ENCODE results near the gene RAD51B.
A peak's percentile ranks its signal among the peaks of the same experiment; 100 is the strongest.

RAD51B gene

GRCh38 chr14:68668028-68668427 lies 848.4 kb downstream of the RAD51B start:
- Histone ChIP-seq H3K27me3 (ENCODE audit: control insufficient read depth in 5 of 5, insufficient read depth in 4 of 5, low read length in 5 of 5) (no peaks in the 10 kb centered on the region), H3K4me3 (ENCODE audit: low read depth in 1 of 5, low read length in 5 of 5) (no peak overlapping the region), H3K4me1 (ENCODE audit: control insufficient read depth in 5 of 5, insufficient read depth in 5 of 5, low read length in 5 of 5) (peaks cover 10 to 84% (median 79%) of the 10 kb centered on the region in 5 donors), H3K27ac (ENCODE audit: low read depth, low read length) (peak overlapping the region; percentile 25), H3K9me3 (ENCODE audit: control insufficient read depth in 5 of 5, low read length in 5 of 5) (no peaks in the 10 kb centered on the region), H3K9ac (ENCODE audit: low read length in 5 of 5) (no peak overlapping the region), H3K36me3 (ENCODE audit: control insufficient read depth in 5 of 5, insufficient read depth in 5 of 5, low read length in 5 of 5) (no peaks in the 10 kb centered on the region)

DNA sequence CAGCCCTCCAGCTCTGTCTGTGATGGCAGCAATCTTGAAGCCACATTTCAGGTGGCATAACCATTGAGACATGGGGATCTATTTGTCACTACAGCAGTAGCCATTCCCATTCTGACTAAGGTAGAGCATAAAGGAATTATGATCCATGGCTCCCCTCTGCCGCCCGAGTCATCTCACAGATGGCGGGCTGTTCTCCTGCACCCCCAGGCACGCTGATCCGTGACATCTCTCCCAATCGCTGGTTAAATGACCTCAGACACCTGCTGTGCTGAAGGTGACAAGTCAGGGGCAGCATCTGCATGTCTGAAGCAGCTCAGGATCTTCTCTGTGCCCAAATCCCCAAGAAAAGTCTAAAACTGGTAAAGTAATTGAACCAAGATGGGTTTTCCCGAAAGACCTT lies 849.0 kb downstream of the RAD51B start:
- no peaks in the 10 kb centered on the region for H3K36me3 ChIP-seq (ENCODE audit: control insufficient read depth in 5 of 5, insufficient read depth in 5 of 5, low read length in 5 of 5)
- H3K4me3 ChIP-seq (ENCODE audit: low read depth in 1 of 5, low read length in 5 of 5): no peak overlapping the region
- peaks cover 10 to 81% (median 79%) of the 10 kb centered on the region in 5 donors for H3K4me1 ChIP-seq (ENCODE audit: control insufficient read depth in 5 of 5, insufficient read depth in 5 of 5, low read length in 5 of 5)
- H3K27me3 ChIP-seq (ENCODE audit: control insufficient read depth in 5 of 5, insufficient read depth in 4 of 5, low read length in 5 of 5): no peaks in the 10 kb centered on the region
- H3K27ac ChIP-seq (ENCODE audit: low read depth, low read length): peak overlapping the region; percentile 69
- no peaks in the 10 kb centered on the region for H3K9me3 ChIP-seq (ENCODE audit: control insufficient read depth in 5 of 5, low read length in 5 of 5)
- H3K9ac ChIP-seq (ENCODE audit: low read length in 5 of 5): no peak overlapping the region

DNA sequence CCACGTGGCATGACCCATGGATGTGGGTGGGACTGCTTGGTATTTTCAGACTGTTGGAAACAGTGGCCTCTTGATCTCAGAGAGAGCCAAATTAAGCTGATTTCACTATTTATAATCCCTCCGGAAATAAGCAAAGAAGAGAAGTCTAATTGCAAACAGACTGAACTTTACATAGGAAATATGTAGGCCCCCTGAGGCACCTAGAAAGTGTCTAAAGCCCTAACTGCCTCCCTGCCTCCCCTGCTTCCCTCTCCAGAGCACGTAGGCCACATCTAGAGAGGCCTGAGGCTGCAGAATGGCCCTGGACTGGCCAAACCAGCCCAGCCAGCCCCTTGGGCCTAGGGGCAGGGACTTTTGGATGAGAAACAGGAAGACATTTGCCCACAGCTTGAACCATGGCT lies 849.5 kb downstream of the RAD51B start:
- H3K27ac ChIP-seq (ENCODE audit: low read depth, low read length): peak overlapping the region; percentile 69
- H3K27me3 ChIP-seq (ENCODE audit: control insufficient read depth in 5 of 5, insufficient read depth in 4 of 5, low read length in 5 of 5): no peaks in the 10 kb centered on the region
- no peaks in the 10 kb centered on the region for H3K9me3 ChIP-seq (ENCODE audit: control insufficient read depth in 5 of 5, low read length in 5 of 5)
- H3K4me1 ChIP-seq (ENCODE audit: control insufficient read depth in 5 of 5, insufficient read depth in 5 of 5, low read length in 5 of 5): peaks cover 10 to 81% (median 73%) of the 10 kb centered on the region in 5 donors
- no peaks in the 10 kb centered on the region for H3K36me3 ChIP-seq (ENCODE audit: control insufficient read depth in 5 of 5, insufficient read depth in 5 of 5, low read length in 5 of 5)
- no peak overlapping the region for H3K9ac ChIP-seq (ENCODE audit: low read length in 5 of 5)
- H3K4me3 ChIP-seq (ENCODE audit: low read depth in 1 of 5, low read length in 5 of 5): no peak overlapping the region

DNA sequence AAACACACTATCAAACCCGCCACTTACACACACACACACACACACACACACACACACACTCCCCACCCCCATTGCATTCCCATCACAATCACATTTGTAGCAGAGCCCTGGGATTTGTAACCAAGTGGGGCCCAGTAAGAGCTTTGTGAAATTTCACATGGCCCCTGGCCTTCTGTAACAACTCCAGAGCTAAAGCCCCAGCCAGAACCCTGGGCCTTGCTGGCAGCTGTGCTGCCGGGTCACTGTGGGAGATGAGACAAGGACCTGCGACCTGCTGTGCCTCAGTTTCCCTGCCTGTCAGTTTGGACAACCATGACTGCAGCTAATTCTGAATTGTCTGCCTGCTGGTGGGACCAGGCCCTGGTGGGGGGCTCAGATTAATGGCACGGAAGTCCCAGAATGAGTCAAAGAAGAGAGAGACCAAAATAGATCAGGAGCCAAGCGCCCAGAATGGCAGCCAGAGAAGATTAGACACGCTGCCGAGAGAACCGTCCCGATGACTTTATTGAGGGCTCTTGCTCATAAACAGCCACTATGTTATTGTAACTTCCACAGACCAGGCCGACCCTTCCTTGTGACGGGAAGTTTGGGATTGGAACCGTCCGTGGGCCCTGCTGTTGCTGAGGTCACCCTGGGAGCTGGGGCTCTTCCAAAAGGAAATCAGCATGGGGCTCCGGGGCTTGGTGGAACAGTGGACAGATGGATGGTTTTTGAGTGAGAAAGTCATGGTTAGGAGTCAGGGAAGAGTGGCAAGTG lies 850.2 kb downstream of the RAD51B start:
- no peaks in the 10 kb centered on the region for H3K9me3 ChIP-seq (ENCODE audit: control insufficient read depth in 5 of 5, low read length in 5 of 5)
- H3K4me1 ChIP-seq (ENCODE audit: control insufficient read depth in 5 of 5, insufficient read depth in 5 of 5, low read length in 5 of 5): peaks cover 10 to 76% (median 66%) of the 10 kb centered on the region in 5 donors
- no peak overlapping the region for H3K4me3 ChIP-seq (ENCODE audit: low read depth in 1 of 5, low read length in 5 of 5)
- no peaks in the 10 kb centered on the region for H3K27me3 ChIP-seq (ENCODE audit: control insufficient read depth in 5 of 5, insufficient read depth in 4 of 5, low read length in 5 of 5)
- H3K36me3 ChIP-seq (ENCODE audit: control insufficient read depth in 5 of 5, insufficient read depth in 5 of 5, low read length in 5 of 5): no peaks in the 10 kb centered on the region
- no peak overlapping the region for H3K9ac ChIP-seq (ENCODE audit: low read length in 5 of 5)
- H3K27ac ChIP-seq (ENCODE audit: low read depth, low read length): peak overlapping the region; percentile 69

DNA sequence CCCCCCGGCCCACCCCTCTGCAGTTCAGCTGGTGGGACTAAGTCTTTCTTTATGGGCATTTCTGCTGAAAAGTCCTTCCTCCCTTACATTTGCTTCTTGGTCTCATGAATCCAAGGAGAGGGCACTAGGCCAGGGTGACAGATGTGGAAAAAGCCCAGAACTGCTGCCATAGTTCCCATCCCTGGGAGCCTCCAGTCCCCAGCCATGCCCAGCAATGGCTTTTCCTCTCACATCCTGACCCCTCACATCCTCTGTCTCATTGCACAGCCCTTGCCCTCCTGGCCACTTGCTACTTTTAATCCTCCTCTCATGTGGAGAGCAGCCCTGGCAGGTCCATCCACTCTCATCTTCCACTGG lies 850.8 kb downstream of the RAD51B start:
- Histone ChIP-seq H3K27me3 (ENCODE audit: control insufficient read depth in 5 of 5, insufficient read depth in 4 of 5, low read length in 5 of 5) (no peaks in the 10 kb centered on the region), H3K9me3 (ENCODE audit: control insufficient read depth in 5 of 5, low read length in 5 of 5) (no peaks in the 10 kb centered on the region), H3K4me1 (ENCODE audit: control insufficient read depth in 5 of 5, insufficient read depth in 5 of 5, low read length in 5 of 5) (peaks cover 10 to 70% (median 61%) of the 10 kb centered on the region in 5 donors), H3K36me3 (ENCODE audit: control insufficient read depth in 5 of 5, insufficient read depth in 5 of 5, low read length in 5 of 5) (no peaks in the 10 kb centered on the region), H3K4me3 (ENCODE audit: low read depth in 1 of 5, low read length in 5 of 5) (peak overlapping the region in 1 of 5 donors; percentile 7), H3K9ac (ENCODE audit: low read length in 5 of 5) (no peak overlapping the region), H3K27ac (ENCODE audit: low read depth, low read length) (peak overlapping the region; percentile 69)

DNA sequence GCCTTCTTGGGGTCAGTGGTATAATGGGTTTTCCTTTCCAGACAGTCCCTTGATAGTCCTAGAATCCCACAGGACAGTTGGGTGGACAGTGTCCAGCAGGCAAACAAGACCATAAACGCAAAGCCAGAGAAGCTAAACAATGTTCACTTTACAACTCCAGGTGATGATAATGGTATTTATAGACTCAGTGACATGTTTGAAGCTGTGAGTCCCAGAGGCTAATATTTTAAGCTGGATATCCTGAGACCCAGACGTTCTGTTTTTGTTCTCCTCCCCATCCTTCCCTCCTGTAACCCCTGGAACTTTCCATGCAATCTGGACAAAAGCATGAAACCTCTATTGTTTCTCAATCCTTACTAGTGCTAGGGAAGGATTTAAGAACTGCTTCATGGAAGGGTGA lies 852.3 kb downstream of the RAD51B start:
- Histone ChIP-seq H3K36me3 (ENCODE audit: control insufficient read depth in 5 of 5, insufficient read depth in 5 of 5, low read length in 5 of 5) (no peaks in the 10 kb centered on the region), H3K4me3 (ENCODE audit: low read depth in 1 of 5, low read length in 5 of 5) (no peak overlapping the region), H3K9ac (ENCODE audit: low read length in 5 of 5) (no peak overlapping the region), H3K27ac (ENCODE audit: low read depth, low read length) (peak overlapping the region; percentile 43), H3K27me3 (ENCODE audit: control insufficient read depth in 5 of 5, insufficient read depth in 4 of 5, low read length in 5 of 5) (no peaks in the 10 kb centered on the region), H3K4me1 (ENCODE audit: control insufficient read depth in 5 of 5, insufficient read depth in 5 of 5, low read length in 5 of 5) (peaks cover 10 to 54% (median 48%) of the 10 kb centered on the region in 5 donors), H3K9me3 (ENCODE audit: control insufficient read depth in 5 of 5, low read length in 5 of 5) (no peaks in the 10 kb centered on the region)

GRCh38 chr14:68672609-68673285 lies 853.2 kb downstream of the RAD51B start:
- Histone ChIP-seq H3K4me1 (ENCODE audit: control insufficient read depth in 5 of 5, insufficient read depth in 5 of 5, low read length in 5 of 5) (peaks cover 10 to 48% (median 43%) of the 10 kb centered on the region in 5 donors), H3K9ac (ENCODE audit: low read length in 5 of 5) (no peak overlapping the region), H3K4me3 (ENCODE audit: low read depth in 1 of 5, low read length in 5 of 5) (no peak overlapping the region), H3K36me3 (ENCODE audit: control insufficient read depth in 5 of 5, insufficient read depth in 5 of 5, low read length in 5 of 5) (no peaks in the 10 kb centered on the region), H3K9me3 (ENCODE audit: control insufficient read depth in 5 of 5, low read length in 5 of 5) (no peaks in the 10 kb centered on the region), H3K27ac (ENCODE audit: low read depth, low read length) (peak overlapping the region; percentile 43), H3K27me3 (ENCODE audit: control insufficient read depth in 5 of 5, insufficient read depth in 4 of 5, low read length in 5 of 5) (no peaks in the 10 kb centered on the region)

- Histone ChIP-seq H3K36me3 (ENCODE audit: control insufficient read depth in 5 of 5, insufficient read depth in 5 of 5, low read length in 5 of 5) (no peaks in the 10 kb centered on the region), H3K27ac (ENCODE audit: low read depth, low read length) (no peak overlapping the region), H3K27me3 (ENCODE audit: control insufficient read depth in 5 of 5, insufficient read depth in 4 of 5, low read length in 5 of 5) (no peaks in the 10 kb centered on the region), H3K4me3 (ENCODE audit: low read depth in 1 of 5, low read length in 5 of 5) (no peak overlapping the region), H3K9ac (ENCODE audit: low read length in 5 of 5) (no peak overlapping the region), H3K9me3 (ENCODE audit: control insufficient read depth in 5 of 5, low read length in 5 of 5) (no peaks in the 10 kb centered on the region), H3K4me1 (ENCODE audit: control insufficient read depth in 5 of 5, insufficient read depth in 5 of 5, low read length in 5 of 5) (peaks cover 7 to 46% (median 40%) of the 10 kb centered on the region in 5 donors)
Observed at GRCh38 chr14:68673464-68673863, 853.9 kb downstream of the RAD51B start.

GRCh38 chr14:68674538-68675232 lies 855.1 kb downstream of the RAD51B start:
- H3K27ac ChIP-seq (ENCODE audit: low read depth, low read length): peak overlapping the region; percentile 14
- no peak overlapping the region for H3K9ac ChIP-seq (ENCODE audit: low read length in 5 of 5)
- H3K9me3 ChIP-seq (ENCODE audit: control insufficient read depth in 5 of 5, low read length in 5 of 5): no peaks in the 10 kb centered on the region
- H3K4me1 ChIP-seq (ENCODE audit: control insufficient read depth in 5 of 5, insufficient read depth in 5 of 5, low read length in 5 of 5): peaks cover 7 to 36% (median 31%) of the 10 kb centered on the region in 5 donors
- no peaks in the 10 kb centered on the region for H3K27me3 ChIP-seq (ENCODE audit: control insufficient read depth in 5 of 5, insufficient read depth in 4 of 5, low read length in 5 of 5)
- H3K36me3 ChIP-seq (ENCODE audit: control insufficient read depth in 5 of 5, insufficient read depth in 5 of 5, low read length in 5 of 5): no peaks in the 10 kb centered on the region
- H3K4me3 ChIP-seq (ENCODE audit: low read depth in 1 of 5, low read length in 5 of 5): no peak overlapping the region

DNA sequence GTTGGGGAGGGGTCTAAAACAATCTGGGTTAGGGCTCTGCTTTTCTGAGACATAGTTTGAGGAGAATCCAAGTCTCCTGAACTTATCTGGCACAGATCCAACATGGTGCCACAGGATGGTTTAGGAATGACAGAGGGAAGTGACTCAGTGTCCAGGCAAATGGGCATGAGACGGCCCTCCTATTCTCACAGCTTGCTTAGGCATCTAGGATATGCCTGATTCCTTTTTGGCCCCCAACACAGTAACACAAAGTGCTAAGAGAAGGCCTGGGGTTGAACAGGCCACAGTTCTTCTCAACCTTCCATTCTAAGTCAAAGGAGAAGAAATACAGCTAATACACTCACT lies 855.6 kb downstream of the RAD51B start:
- peak overlapping the region; percentile 14 for H3K27ac ChIP-seq (ENCODE audit: low read depth, low read length)
- H3K27me3 ChIP-seq (ENCODE audit: control insufficient read depth in 5 of 5, insufficient read depth in 4 of 5, low read length in 5 of 5): no peaks in the 10 kb centered on the region
- peaks cover 7 to 31% (median 29%) of the 10 kb centered on the region in 5 donors for H3K4me1 ChIP-seq (ENCODE audit: control insufficient read depth in 5 of 5, insufficient read depth in 5 of 5, low read length in 5 of 5)
- H3K4me3 ChIP-seq (ENCODE audit: low read depth in 1 of 5, low read length in 5 of 5): no peak overlapping the region
- no peak overlapping the region for H3K9ac ChIP-seq (ENCODE audit: low read length in 5 of 5)
- H3K9me3 ChIP-seq (ENCODE audit: control insufficient read depth in 5 of 5, low read length in 5 of 5): no peaks in the 10 kb centered on the region
- H3K36me3 ChIP-seq (ENCODE audit: control insufficient read depth in 5 of 5, insufficient read depth in 5 of 5, low read length in 5 of 5): no peaks in the 10 kb centered on the region
